Cardiac muscle cell (in vitro differentiated cells and primary cell): Measurements from ENCODE around the gene SRCAP. TPM values are rescaled to one million over a fixed set of nuclear protein-coding genes. Genes with fewer than 3 reads are reported as not detected.

ENCODE experiments used
- DNase-seq, 2 donors: peaks; one replicate each; pipeline versions ENCODE4 v3.0.0 to v3.0.0-alpha.2; 2010 to 2017; ENCODE audit warnings: low read depth in 1 of 2, low spot score in 1 of 2
- H3K27ac ChIP-seq: fragments of 200-600 bp; sonication (generic); 2 replicates; pipeline ENCODE4 v1.5.1; 2016
- H3K27me3 ChIP-seq: fragments of 200-600 bp; sonication (generic); 2 replicates; pipeline ENCODE4 v1.6.0; 2016; ENCODE audit warnings: control low read depth
- H3K36me3 ChIP-seq: fragments of 200-600 bp; sonication (generic); 2 replicates; pipeline ENCODE4 v1.5.1; 2016; ENCODE audit warnings: control low read depth
- H3K4me1 ChIP-seq: fragments of 200-600 bp; sonication (generic); 2 replicates; pipeline ENCODE4 v1.8.1; 2017; ENCODE audit warnings: low read depth, mild to moderate bottlenecking, mixed run types
- H3K4me3 ChIP-seq: fragments of 200-600 bp; sonication (generic); 2 replicates; pipeline ENCODE4 v1.5.1; 2016; ENCODE audit warnings: mild to moderate bottlenecking
- H3K9me3 ChIP-seq: fragments of 200-600 bp; sonication (generic); 2 replicates; pipeline ENCODE4 v1.5.1; 2017; ENCODE audit warnings: low read depth, mild to moderate bottlenecking, control low read depth
- polyA plus RNA-seq: library from polyadenylated mRNA; unstranded; fragments of >200 nt; fragmentation: Nextera tagmentation; extraction: Ambion mirVana; gene quantifications from 2 replicates; pipeline ENCODE4 v1.2.1, GENCODE V29; 2016
- total RNA-seq: library from RNA; depleted of rRNA; stranded (reverse); fragments of >200 nt; gene quantifications from 2 replicates; pipeline ENCODE4 v1.2.3, GENCODE V29; 2016
- TF ChIP-seq, protein P1 (sequence below): IDR thresholded peaks from 2 replicates; pipeline ENCODE4 v1.5.1; 2012; ENCODE audit warnings: low read depth, mild to moderate bottlenecking, low read length

SRCAP gene
- total and polyA plus RNA-seq, 2 experiments from 2014 or later, result 20.9 to 42.9 TPM

DNA sequence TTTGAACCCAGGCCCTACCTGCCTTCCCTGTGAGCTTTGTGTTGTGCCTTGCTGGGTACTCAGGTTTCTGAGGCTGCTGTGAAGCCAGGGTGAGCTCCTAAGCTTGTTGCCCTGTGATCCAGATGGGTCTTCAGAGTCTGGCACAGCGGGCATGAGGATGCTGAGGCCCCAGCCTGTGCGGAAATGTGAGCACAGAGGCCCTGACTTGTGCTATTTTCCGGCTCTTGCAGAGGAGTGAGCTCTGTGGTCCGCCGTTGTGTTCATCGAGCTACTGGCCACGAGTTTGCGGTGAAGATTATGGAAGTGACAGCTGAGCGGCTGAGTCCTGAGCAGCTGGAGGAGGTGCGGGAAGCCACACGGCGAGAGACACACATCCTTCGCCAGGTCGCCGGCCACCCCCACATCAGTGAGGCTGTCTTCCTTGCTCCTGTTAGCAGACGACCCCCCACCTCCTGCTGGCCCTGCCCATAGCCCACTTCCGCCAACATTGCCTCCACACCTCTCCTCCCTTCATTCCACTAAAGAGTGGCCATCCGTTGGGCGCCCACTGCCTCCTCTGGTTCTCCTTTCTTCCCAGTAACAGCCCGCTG is 52.0 kb downstream of the SRCAP start:
- TF ChIP-seq, protein P1, sequence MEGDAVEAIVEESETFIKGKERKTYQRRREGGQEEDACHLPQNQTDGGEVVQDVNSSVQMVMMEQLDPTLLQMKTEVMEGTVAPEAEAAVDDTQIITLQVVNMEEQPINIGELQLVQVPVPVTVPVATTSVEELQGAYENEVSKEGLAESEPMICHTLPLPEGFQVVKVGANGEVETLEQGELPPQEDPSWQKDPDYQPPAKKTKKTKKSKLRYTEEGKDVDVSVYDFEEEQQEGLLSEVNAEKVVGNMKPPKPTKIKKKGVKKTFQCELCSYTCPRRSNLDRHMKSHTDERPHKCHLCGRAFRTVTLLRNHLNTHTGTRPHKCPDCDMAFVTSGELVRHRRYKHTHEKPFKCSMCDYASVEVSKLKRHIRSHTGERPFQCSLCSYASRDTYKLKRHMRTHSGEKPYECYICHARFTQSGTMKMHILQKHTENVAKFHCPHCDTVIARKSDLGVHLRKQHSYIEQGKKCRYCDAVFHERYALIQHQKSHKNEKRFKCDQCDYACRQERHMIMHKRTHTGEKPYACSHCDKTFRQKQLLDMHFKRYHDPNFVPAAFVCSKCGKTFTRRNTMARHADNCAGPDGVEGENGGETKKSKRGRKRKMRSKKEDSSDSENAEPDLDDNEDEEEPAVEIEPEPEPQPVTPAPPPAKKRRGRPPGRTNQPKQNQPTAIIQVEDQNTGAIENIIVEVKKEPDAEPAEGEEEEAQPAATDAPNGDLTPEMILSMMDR, result no peak
- no peak for DNase-seq
- H3K4me3 ChIP-seq, result no peak overlapping the region
- H3K9me3 ChIP-seq, result no peaks in the 10 kb centered on the region
- H3K36me3 ChIP-seq, result peaks cover 22% of the 10 kb centered on the region
- no peaks in the 10 kb centered on the region for H3K27me3 ChIP-seq
- no peaks in the 10 kb centered on the region for H3K4me1 ChIP-seq
- H3K27ac ChIP-seq, result no peak overlapping the region

DNA sequence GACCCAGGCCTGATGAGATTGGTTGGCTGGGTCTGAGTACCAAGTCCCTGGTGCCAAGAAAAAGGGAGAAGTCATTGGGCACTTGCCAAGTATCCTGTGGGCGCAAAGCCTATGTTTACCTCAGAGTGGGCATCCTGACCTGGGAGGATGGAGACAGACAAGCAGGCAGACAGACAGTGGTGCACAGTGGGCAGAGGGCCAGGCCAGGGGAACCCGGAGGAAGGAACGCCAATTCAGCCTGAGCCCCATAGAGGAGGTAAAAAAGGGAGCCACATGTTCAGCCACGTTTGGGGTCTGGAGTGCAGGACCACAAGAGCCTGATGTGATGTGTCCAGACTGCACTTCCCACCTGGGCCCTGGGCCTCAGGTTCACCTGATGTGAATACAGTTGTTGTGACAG is 54.6 kb downstream of the SRCAP start:
- DNase-seq, result no peak
- H3K27me3 ChIP-seq, result no peaks in the 10 kb centered on the region
- TF ChIP-seq, protein P1, result no peak
- no peaks in the 10 kb centered on the region for H3K9me3 ChIP-seq
- no peak overlapping the region for H3K27ac ChIP-seq
- no peaks in the 10 kb centered on the region for H3K4me1 ChIP-seq
- H3K36me3 ChIP-seq, result peaks cover 25% of the 10 kb centered on the region
- no peak overlapping the region for H3K4me3 ChIP-seq

DNA sequence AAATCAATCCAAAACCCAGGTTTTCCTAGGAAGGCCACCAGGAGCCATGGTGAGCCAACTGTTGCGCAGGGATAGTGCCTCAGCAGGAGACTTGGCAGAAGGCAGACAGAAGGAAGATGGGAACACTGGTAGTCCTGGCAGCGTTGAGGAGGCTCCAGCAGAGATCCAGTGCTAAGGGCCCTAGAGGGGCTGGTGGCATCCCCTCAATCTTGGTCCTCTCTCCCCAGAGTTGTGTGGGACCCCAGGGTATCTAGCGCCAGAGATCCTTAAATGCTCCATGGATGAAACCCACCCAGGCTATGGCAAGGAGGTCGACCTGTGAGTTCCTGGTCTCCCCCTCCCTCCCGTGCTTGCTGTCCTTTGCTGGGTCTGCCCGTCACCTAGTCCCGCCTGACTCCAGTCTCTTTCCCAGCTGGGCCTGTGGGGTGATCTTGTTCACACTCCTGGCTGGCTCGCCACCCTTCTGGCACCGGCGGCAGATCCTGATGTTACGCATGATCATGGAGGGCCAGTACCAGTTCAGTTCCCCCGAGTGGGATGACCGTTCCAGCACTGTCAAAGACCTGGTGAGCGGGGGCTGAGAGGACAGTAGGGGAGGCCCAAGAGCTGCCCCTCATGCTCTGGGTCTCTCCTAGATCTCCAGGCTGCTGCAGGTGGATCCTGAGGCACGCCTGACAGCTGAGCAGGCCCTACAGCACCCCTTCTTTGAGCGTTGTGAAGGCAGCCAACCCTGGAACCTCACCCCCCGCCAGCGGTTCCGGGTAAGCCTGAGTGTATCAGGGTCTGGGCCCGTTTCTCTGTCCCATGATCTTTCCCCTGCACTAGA is 57.2 kb downstream of the SRCAP start:
- Histone ChIP-seq H3K9me3 (no peaks in the 10 kb centered on the region), H3K36me3 (peaks cover 25% of the 10 kb centered on the region), H3K27me3 (no peaks in the 10 kb centered on the region), H3K4me3 (no peak overlapping the region), H3K4me1 (no peaks in the 10 kb centered on the region), H3K27ac (no peak overlapping the region)
- TF ChIP-seq, protein P1, result no peak
- DNase-seq, result no peak

DNA sequence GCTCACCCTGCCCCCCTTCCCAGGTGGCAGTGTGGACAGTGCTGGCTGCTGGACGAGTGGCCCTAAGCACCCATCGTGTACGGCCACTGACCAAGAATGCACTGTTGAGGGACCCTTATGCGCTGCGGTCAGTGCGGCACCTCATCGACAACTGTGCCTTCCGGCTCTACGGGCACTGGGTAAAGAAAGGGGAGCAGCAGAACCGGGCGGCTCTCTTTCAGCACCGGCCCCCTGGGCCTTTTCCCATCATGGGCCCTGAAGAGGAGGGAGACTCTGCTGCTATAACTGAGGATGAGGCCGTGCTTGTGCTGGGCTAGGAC is 57.8 kb downstream of the SRCAP start:
- Histone ChIP-seq H3K9me3 (no peaks in the 10 kb centered on the region), H3K27ac (no peak overlapping the region), H3K27me3 (no peaks in the 10 kb centered on the region), H3K4me1 (no peaks in the 10 kb centered on the region), H3K4me3 (no peak overlapping the region), H3K36me3 (peaks cover 25% of the 10 kb centered on the region)
- TF ChIP-seq, protein P1, result no peak
- DNase-seq, result no peak

- Histone ChIP-seq H3K4me3 (no peak overlapping the region), H3K9me3 (no peaks in the 10 kb centered on the region), H3K4me1 (no peaks in the 10 kb centered on the region), H3K36me3 (peaks cover 25% of the 10 kb centered on the region), H3K27ac (no peak overlapping the region), H3K27me3 (no peaks in the 10 kb centered on the region)
- TF ChIP-seq, protein P1, result no peak
- DNase-seq, result no peak
These were observed 58.3 kb downstream of the SRCAP start for GRCh38 chr16:30757316-30757715.
